ENCODE data around the gene RDX. TPM values are rescaled to one million over a fixed set of nuclear protein-coding genes. Genes with fewer than 3 reads are reported as not detected.

RDX gene
- total RNA-seq, 1 experiment from 2014 or later, result 86.6 TPM

DNA sequence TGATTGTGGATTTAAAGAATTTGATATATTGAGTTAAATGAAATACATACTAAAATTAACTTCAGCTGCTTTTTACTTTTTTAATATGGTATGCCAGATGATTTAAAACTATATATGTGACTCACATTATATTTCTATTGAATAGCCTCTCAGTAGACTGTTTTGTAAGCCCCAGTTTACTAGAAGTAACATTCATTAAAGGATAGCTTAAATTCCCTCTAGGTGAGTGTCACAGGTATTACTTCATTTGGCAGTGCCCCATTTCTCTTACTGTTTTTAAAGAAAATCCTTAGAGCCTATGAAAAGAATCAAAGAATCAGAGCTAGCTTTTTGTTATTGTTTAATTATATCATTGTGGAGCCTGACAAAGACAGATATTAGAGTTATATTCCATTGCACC, 154.6 kb downstream of the RDX start:
- no peak for DNase-seq
- no peak overlapping the region for H3K14ac ChIP-seq (ENCODE audit: insufficient read depth, low read length)
- H2BK20ac ChIP-seq (ENCODE audit: low read depth, low read length, poor library complexity, severe bottlenecking), result no peak overlapping the region
- no peaks in the 10 kb centered on the region for H3K79me1 ChIP-seq (ENCODE audit: insufficient read depth, low read depth, low read length, poor library complexity, severe bottlenecking)
- H2BK12ac ChIP-seq (ENCODE audit: insufficient read length, low read depth, low read length), result no peak overlapping the region
- peaks cover 0 to under 1% of the 10 kb centered on the region in 2 experiments; a peak in 1 of 4 replicates for H3K4me1 Mint-ChIP-seq
- no peak overlapping the region for H2BK15ac ChIP-seq (ENCODE audit: low read depth, low read length)
- no peaks in the 10 kb centered on the region for H3K27me3 ChIP-seq (ENCODE audit: insufficient read depth, low read length)
- H3K79me2 ChIP-seq (ENCODE audit: insufficient read depth, low read length), result no peaks in the 10 kb centered on the region
- H2AFZ ChIP-seq (ENCODE audit: low read length), result no peak overlapping the region
- no peak overlapping the region for H3K4me3 Mint-ChIP-seq
- H3K9me3 ChIP-seq (ENCODE audit: control insufficient read depth, low read depth, low read length), result no peaks in the 10 kb centered on the region
- no peak overlapping the region for H2AK5ac ChIP-seq (ENCODE audit: insufficient read length, low read length)
- TF ChIP-seq CTCF (conservative IDR thresholded peaks at IDR 0.05), result no peak
- H3K23ac ChIP-seq (ENCODE audit: insufficient read length, low read depth, low read length), result no peak overlapping the region
- H4K5ac ChIP-seq (ENCODE audit: insufficient read length, low read depth, low read length), result no peak overlapping the region
- no peak overlapping the region for H4K8ac ChIP-seq (replicated peaks; ENCODE audit: insufficient read length, low read depth, low read length)
- H3K27ac Mint-ChIP-seq, result no peak overlapping the region
- no peaks in the 10 kb centered on the region for H3K27me3 Mint-ChIP-seq (ENCODE audit: low read depth)
- peaks cover 0 to 1% (median 1%) of the 10 kb centered on the region in 3 experiments; a peak in 2 of 7 replicates for H3K36me3 Mint-ChIP-seq (ENCODE audit: insufficient read depth in 1 of 3, low read depth in 3 of 3)
- H4K91ac ChIP-seq (ENCODE audit: insufficient read length, low read depth, low read length), result no peak overlapping the region
- no peaks in the 10 kb centered on the region for H3K9me3 Mint-ChIP-seq
- no peak overlapping the region for H3K4ac ChIP-seq (ENCODE audit: low read depth, low read length)
- no peaks in the 10 kb centered on the region for H3K23me2 ChIP-seq (ENCODE audit: insufficient read length, low read depth, low read length, poor library complexity, severe bottlenecking)
- no peaks in the 10 kb centered on the region for H4K20me1 ChIP-seq (ENCODE audit: control insufficient read depth, insufficient read depth, insufficient read length)
- no peak overlapping the region for H3K27ac ChIP-seq (ENCODE audit: insufficient read length, low read depth, low read length)
- no peak overlapping the region for H2BK5ac ChIP-seq (ENCODE audit: insufficient read length, low read length)
- H3T11ph ChIP-seq (ENCODE audit: low read length), result no peak overlapping the region
- 0 out of 2 replicates have a peak, but pooled peaks cover under 1% of the 10 kb centered on the region for H3K4me1 ChIP-seq (ENCODE audit: insufficient read depth, low read length)
- no peak overlapping the region for H3K56ac ChIP-seq (ENCODE audit: insufficient read length, low read depth, low read length)
- no peak overlapping the region for H3K9ac ChIP-seq (ENCODE audit: extremely low read depth, insufficient read length, low read length)
- H2BK120ac ChIP-seq (ENCODE audit: low read depth, low read length, poor library complexity, severe bottlenecking), result no peak overlapping the region
- no peak overlapping the region for H3K18ac ChIP-seq (ENCODE audit: insufficient read length, low read depth, low read length)
- no peak overlapping the region for H3K4me2 ChIP-seq (ENCODE audit: insufficient read depth, insufficient read length, low read length)

All from H9 (cell line).